ENCODE measurements around the gene RTCB. TPM values are rescaled to one million over a fixed set of nuclear protein-coding genes. Genes with fewer than 3 reads are reported as not detected.

The RTCB gene
- total RNA-seq, 1 experiment from 2014 or later, result 108 TPM

DNA sequence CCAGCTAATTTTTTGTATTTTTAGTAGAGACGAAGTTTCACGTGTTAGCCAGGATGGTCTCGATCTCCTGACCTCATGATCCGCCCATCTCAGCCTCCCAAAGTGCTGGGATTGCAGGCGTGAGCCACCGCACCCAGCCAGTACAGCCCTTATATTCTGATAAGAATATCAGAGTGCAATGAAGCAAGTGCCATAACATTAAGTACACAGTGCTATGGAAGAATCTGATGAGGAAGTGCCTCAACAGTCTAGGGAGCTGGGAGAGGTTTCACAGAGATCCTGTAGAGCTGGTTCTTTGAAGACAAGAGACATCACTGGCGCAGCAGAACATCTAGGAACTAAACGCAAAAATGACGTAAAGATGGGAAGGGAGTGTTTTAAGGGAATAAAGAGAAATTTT is 2.1 kb downstream of the RTCB start:
- Mint-ChIP-seq H3K4me3 (ENCODE audit: low read depth, unreplicated experiment) (peak overlapping the region; percentile 96), H3K36me3 (ENCODE audit: insufficient read depth, unreplicated experiment) (peaks cover 35% of the 10 kb centered on the region), H3K27ac (ENCODE audit: unreplicated experiment) (no peak overlapping the region), H3K9me3 (ENCODE audit: low read depth, unreplicated experiment) (no peaks in the 10 kb centered on the region), H3K27me3 (ENCODE audit: unreplicated experiment) (peaks cover under 1% of the 10 kb centered on the region), H3K4me1 (ENCODE audit: low read depth, unreplicated experiment) (peaks cover 13% of the 10 kb centered on the region)
- intact Hi-C loops (cut with micrococcal nuclease; ENCODE audit: unreplicated experiment), result no loop called here
- no TSS peak for BruUV-seq (replicated peaks)
- DNase-seq, result no peak
- TF ChIP-seq, protein P1, sequence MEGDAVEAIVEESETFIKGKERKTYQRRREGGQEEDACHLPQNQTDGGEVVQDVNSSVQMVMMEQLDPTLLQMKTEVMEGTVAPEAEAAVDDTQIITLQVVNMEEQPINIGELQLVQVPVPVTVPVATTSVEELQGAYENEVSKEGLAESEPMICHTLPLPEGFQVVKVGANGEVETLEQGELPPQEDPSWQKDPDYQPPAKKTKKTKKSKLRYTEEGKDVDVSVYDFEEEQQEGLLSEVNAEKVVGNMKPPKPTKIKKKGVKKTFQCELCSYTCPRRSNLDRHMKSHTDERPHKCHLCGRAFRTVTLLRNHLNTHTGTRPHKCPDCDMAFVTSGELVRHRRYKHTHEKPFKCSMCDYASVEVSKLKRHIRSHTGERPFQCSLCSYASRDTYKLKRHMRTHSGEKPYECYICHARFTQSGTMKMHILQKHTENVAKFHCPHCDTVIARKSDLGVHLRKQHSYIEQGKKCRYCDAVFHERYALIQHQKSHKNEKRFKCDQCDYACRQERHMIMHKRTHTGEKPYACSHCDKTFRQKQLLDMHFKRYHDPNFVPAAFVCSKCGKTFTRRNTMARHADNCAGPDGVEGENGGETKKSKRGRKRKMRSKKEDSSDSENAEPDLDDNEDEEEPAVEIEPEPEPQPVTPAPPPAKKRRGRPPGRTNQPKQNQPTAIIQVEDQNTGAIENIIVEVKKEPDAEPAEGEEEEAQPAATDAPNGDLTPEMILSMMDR (IDR thresholded peaks at IDR 0.05; ENCODE audit: unreplicated experiment), result no peak
- CTCF ChIA-PET, result interaction anchor here (0.7 kb wide), 1 partner anchor 295 kb away, joined by 3 read pairs; no protein-coding TSS in a partner anchor

- no peaks in the 10 kb centered on the region for H3K9me3 Mint-ChIP-seq (ENCODE audit: low read depth, unreplicated experiment)
- TF ChIP-seq, protein P1 (IDR thresholded peaks at IDR 0.05; ENCODE audit: unreplicated experiment), result no peak
- BruUV-seq (replicated peaks), result no TSS peak
- peaks cover 40% of the 10 kb centered on the region for H3K36me3 Mint-ChIP-seq (ENCODE audit: insufficient read depth, unreplicated experiment)
- DNase-seq, result no peak
- H3K4me3 Mint-ChIP-seq (ENCODE audit: low read depth, unreplicated experiment), result no peak overlapping the region
- peaks cover 13% of the 10 kb centered on the region for H3K4me1 Mint-ChIP-seq (ENCODE audit: low read depth, unreplicated experiment)
- no peaks in the 10 kb centered on the region for H3K27me3 Mint-ChIP-seq (ENCODE audit: unreplicated experiment)
- CTCF ChIA-PET, result no interaction called here
- H3K27ac Mint-ChIP-seq (ENCODE audit: unreplicated experiment), result no peak overlapping the region
- intact Hi-C loops (cut with micrococcal nuclease; ENCODE audit: unreplicated experiment), result no loop called here
These were observed 4.1 kb downstream of the RTCB start for GRCh38 chr22:32407936-32408335.

GRCh38 chr22:32407312-32407711 is 4.7 kb downstream of the RTCB start:
- TF ChIP-seq, protein P1 (IDR thresholded peaks at IDR 0.05; ENCODE audit: unreplicated experiment), result no peak
- CTCF ChIA-PET, result no interaction called here
- Mint-ChIP-seq H3K36me3 (ENCODE audit: insufficient read depth, unreplicated experiment) (peaks cover 42% of the 10 kb centered on the region), H3K4me3 (ENCODE audit: low read depth, unreplicated experiment) (no peak overlapping the region), H3K27ac (ENCODE audit: unreplicated experiment) (no peak overlapping the region), H3K27me3 (ENCODE audit: unreplicated experiment) (no peaks in the 10 kb centered on the region), H3K9me3 (ENCODE audit: low read depth, unreplicated experiment) (no peaks in the 10 kb centered on the region), H3K4me1 (ENCODE audit: low read depth, unreplicated experiment) (peaks cover 13% of the 10 kb centered on the region)
- DNase-seq, result no peak
- intact Hi-C loops (cut with micrococcal nuclease; ENCODE audit: unreplicated experiment), result no loop called here
- no TSS peak for BruUV-seq (replicated peaks)

GRCh38 chr22:32404021-32404420 is 8.0 kb downstream of the RTCB start:
- intact Hi-C loops (cut with micrococcal nuclease; ENCODE audit: unreplicated experiment), result no loop called here
- Mint-ChIP-seq H3K4me3 (ENCODE audit: low read depth, unreplicated experiment) (no peak overlapping the region), H3K27ac (ENCODE audit: unreplicated experiment) (no peak overlapping the region), H3K9me3 (ENCODE audit: low read depth, unreplicated experiment) (no peaks in the 10 kb centered on the region), H3K36me3 (ENCODE audit: insufficient read depth, unreplicated experiment) (peaks cover 47% of the 10 kb centered on the region), H3K4me1 (ENCODE audit: low read depth, unreplicated experiment) (no peaks in the 10 kb centered on the region), H3K27me3 (ENCODE audit: unreplicated experiment) (no peaks in the 10 kb centered on the region)
- TF ChIP-seq, protein P1 (IDR thresholded peaks at IDR 0.05; ENCODE audit: unreplicated experiment), result no peak
- CTCF ChIA-PET, result no interaction called here
- no peak for DNase-seq
- BruUV-seq (replicated peaks), result no TSS peak
